ENCODE measurements around the gene ADIPOR2.

Gene ADIPOR2

GRCh38 chr12:1737652-1738286 lies 46.9 kb downstream of the ADIPOR2 start:
- no peak for DNase-seq (ENCODE audit: low spot score)
- no peak for TF ChIP-seq CTCF (IDR thresholded peaks at IDR 0.05; ENCODE audit: extremely low read depth, missing control alignments)

GRCh38 chr12:1738446-1738845 lies 47.6 kb downstream of the ADIPOR2 start:
- TF ChIP-seq CTCF (IDR thresholded peaks at IDR 0.05; ENCODE audit: extremely low read depth, missing control alignments): no peak
- DNase-seq (ENCODE audit: low spot score): no peak

- TF ChIP-seq CTCF (IDR thresholded peaks at IDR 0.05; ENCODE audit: extremely low read depth, missing control alignments): no peak
- no peak for DNase-seq (ENCODE audit: low spot score)
These were observed 48.5 kb downstream of the ADIPOR2 start for GRCh38 chr12:1739368-1739767.

- no peak for TF ChIP-seq CTCF (IDR thresholded peaks at IDR 0.05; ENCODE audit: extremely low read depth, missing control alignments)
- no peak for DNase-seq (ENCODE audit: low spot score)
These were observed 49.5 kb downstream of the ADIPOR2 start for GRCh38 chr12:1740161-1740948.

- no peak for DNase-seq (ENCODE audit: low spot score)
- no peak for TF ChIP-seq CTCF (IDR thresholded peaks at IDR 0.05; ENCODE audit: extremely low read depth, missing control alignments)
These were observed 50.5 kb downstream of the ADIPOR2 start for GRCh38 chr12:1741154-1741949.

GRCh38 chr12:1744932-1745331 lies 54.1 kb downstream of the ADIPOR2 start:
- no peak for DNase-seq (ENCODE audit: low spot score)
- TF ChIP-seq CTCF (IDR thresholded peaks at IDR 0.05; ENCODE audit: extremely low read depth, missing control alignments): no peak

GRCh38 chr12:1747609-1748008 lies 56.7 kb downstream of the ADIPOR2 start:
- TF ChIP-seq CTCF (IDR thresholded peaks at IDR 0.05; ENCODE audit: extremely low read depth, missing control alignments): no peak

More at GRCh38 chr12:1747609-1748008, 56.7 kb downstream of the ADIPOR2 start:
- DNase-seq (ENCODE audit: low spot score): no peak

All from GM20000 (cell line).